ENCODE data around the gene PDE1C.
"Not testable (repeated sequence)": the region's sequence is repeated elsewhere in the genome, so short reads cannot be mapped to it uniquely, and the experiment has no call there.

The PDE1C gene

GRCh38 chr7:31887006-31887405, 183.2 kb downstream of the PDE1C start:
- DNase-seq = no peak

DNA sequence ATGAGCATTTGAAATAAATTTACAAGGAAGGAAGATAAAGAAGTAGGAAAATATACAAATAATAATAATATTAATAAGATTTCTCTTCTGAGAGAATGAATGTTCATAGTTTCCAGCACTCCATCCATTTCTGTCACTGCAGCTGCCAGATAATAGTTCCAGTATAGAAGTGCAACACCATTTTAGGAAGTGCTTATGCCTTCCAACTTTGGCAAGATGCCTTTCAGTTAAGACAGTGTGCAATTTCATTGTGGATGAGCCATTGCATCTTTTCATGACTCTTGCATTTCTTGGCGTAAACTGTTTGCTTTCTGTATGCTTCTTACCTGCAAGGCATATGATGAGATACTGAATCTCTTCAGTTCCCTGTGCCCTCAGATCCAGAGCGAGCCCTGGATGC, 185.0 kb downstream of the PDE1C start:
- no peak for DNase-seq

- no peak for DNase-seq
Observed at GRCh38 chr7:31883761-31884164, 186.4 kb downstream of the PDE1C start.

DNA sequence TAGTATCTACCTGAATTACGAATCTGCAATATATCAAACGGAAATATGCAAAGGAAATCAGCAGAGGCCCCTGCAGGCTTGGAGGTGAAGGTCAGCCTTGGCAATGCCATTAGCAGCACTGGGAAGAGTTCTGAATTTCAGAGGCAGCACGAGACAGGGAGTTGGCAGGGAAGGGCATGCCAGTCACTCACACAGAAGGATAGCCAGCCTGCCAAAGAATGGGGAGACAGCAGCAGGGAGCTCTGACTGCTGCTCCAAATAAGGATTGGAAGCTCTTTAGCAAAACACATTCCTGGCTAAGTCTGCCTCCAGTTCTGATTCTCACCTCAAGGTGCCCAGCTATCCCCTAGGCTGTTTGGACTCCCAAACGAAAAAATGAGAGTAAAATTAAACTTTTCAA, 188.0 kb downstream of the PDE1C start:
- no peak for DNase-seq

GRCh38 chr7:31878875-31879274, 191.3 kb downstream of the PDE1C start:
- no peak for DNase-seq

GRCh38 chr7:31875424-31875823, 194.8 kb downstream of the PDE1C start:
- no peak for DNase-seq

DNA sequence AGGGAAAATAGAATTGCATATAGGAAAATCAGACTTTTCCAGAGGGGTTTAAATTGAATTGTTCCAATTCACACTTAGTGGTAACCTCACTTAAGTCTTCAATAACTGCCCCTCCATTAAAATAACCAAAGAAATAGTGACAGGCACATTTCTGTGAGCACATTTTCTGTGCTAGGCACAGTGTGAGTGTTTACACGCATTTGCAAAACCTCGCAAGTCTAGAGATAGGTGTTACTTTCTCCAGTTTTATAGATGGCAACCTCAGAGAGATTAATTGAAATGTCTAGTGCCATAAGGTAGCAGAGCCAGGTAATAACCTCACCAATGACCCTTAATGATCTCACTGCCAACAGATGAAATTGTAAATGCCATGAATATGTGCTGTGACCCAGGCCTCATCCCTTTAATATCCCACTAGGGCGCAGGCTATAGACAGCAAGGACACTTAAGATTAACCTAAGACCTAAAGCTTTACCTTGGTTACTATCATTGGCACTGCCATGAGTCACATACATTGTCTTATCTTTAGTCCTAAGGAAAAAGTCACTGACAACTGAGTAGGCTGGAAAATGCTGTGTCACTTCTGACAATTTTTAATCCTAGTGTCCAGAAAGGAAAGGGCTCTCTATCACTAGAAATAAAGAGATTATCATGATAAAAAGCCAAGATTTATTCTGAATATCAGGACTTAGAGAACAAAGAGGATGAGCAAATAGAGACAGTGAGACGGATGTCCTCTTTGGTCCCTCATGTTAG, 195.4 kb downstream of the PDE1C start:
- DNase-seq = no peak

DNA sequence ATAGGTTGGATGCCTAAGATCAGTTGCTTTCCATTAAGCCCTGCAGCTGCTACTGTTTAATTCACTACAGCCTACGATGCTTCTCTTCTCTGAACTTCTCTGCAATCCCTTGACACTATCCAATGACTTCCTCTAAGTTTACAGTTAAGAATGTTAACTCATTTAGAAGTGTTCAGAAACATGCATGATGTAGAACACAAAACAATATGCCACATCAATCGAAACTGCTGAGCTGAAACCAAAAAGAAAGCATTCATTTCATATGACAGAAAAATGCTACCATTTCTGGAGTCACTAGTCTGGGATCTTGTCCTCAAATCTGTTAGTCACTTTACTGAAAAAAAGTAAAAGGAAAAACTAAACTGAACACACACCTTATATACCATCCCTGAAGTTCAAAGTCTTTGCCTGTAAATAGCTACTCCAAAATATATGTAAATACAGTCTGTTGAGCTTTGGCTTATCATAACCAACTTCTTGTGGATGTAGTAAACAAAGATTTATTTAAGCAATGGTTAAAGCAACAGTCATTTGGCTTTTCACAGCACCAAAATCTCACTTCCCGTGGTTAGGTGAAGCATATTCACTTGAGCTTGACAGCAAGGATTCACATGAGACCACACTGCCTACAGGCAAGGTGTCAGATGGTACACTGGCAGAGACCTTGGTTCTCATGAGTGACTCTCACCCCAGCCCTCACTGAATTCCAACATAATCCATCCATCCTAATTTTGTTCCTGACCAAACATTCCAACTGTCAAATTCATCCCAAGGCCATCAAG, 196.2 kb downstream of the PDE1C start:
- DNase-seq = no peak

- no peak for DNase-seq
Observed at GRCh38 chr7:31872545-31873370, 197.4 kb downstream of the PDE1C start.

GRCh38 chr7:31864646-31865045, 205.6 kb downstream of the PDE1C start:
- no peak for DNase-seq

- no peak for DNase-seq
Observed at GRCh38 chr7:31860925-31861324, 209.3 kb downstream of the PDE1C start.

GRCh38 chr7:31858055-31858454, 212.2 kb downstream of the PDE1C start:
- no peak for DNase-seq

DNA sequence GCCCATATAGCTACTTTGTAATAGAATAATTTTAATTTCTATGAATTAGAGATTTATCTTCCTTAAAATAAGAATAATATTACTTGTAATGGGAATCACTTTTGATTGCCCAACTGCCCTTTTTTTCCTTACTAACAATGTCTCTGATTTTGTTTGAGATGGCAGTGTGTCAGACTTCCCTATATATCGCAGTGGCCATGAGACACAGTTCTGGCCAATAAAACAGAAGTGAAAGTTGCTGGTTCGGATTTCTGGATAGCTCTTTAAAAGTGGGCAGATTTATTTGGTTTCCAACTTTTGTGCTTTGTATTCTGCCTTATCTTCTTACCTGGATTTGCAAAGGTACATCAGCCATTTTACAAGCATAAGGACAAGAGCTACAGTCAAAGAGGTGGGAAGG, 213.0 kb downstream of the PDE1C start:
- DNase-seq = no peak

DNA sequence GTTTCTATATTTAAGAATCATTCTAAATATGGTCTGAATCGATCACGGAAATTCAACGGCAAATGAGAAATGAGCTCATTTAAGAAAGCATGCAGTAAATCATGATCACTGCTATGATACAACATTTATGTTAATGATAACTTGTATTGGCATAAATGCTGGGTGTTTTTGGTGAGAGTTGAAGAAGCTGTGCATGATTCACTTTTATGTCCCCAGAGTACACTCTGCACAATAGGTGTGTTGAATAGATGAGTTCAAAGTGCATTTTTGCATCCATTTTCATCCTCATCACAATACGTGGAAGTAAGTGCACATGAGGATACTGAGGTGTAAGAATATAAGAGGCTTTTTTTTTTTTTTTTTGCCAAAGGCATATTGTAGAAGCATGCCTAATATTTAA, 213.9 kb downstream of the PDE1C start:
- DNase-seq = no peak

- DNase-seq = no peak
Observed at GRCh38 chr7:31855530-31855929, 214.7 kb downstream of the PDE1C start.

- DNase-seq = no peak
Observed at GRCh38 chr7:31853380-31853779, 216.8 kb downstream of the PDE1C start.

DNA sequence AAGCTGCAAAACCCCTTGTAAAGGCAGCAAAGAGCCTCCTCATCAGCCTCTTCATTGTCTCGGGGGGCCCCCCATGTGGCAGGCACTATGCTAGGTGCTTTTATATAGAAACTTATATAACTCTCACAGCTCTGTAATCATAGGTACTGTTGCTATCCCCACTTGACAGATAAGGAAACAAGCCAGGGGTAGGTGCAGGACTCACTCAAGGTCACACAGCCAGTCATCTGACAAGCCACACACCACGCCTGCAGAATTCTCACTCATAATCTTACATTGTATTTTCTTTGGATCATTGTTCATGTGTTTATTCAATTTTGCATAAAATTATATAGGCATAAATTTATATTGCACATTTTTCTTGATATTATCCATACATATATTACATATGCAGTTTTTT, 217.7 kb downstream of the PDE1C start:
- DNase-seq = no peak

GRCh38 chr7:31851119-31851518, 219.1 kb downstream of the PDE1C start:
- no peak for DNase-seq

- DNase-seq = no peak
Observed at GRCh38 chr7:31850601-31851000, 219.6 kb downstream of the PDE1C start.

DNA sequence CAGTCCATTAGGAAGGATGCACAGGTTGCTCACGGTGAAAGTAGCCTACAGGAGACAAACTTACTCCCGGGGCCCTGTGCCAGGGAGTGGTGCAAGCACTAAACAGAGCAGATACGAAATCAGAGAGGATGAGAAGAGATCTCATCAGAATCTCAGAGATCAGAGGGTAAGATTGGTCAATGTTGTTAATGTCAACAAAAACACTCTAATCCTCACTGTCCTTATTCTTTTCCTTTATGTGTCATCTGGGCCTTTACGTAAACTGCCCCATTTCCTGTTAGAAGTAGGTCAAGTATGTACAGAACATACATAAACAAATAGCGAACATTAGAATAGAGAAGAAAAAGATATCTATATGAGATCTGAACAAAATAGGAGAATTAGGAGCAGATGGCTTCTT, 220.1 kb downstream of the PDE1C start:
- DNase-seq = no peak

GRCh38 chr7:31835471-31835870, 234.7 kb downstream of the PDE1C start:
- no peak for DNase-seq

- DNase-seq = not testable (repeated sequence)
Observed at GRCh38 chr7:31833625-31834024, 236.6 kb downstream of the PDE1C start.

GRCh38 chr7:31828520-31828919, 241.7 kb downstream of the PDE1C start:
- DNase-seq = no peak

- DNase-seq = no peak
Observed at GRCh38 chr7:31825576-31825975, 244.6 kb downstream of the PDE1C start.

Data from activated CD4-positive, CD25-positive, alpha-beta regulatory T cell (primary cell).